ENCODE data around the gene SLFNL1. TPM values are rescaled to one million over a fixed set of nuclear protein-coding genes. Genes with fewer than 3 reads are reported as not detected.

SLFNL1 gene
- total RNA-seq, 3 donors from 2014 or later = 0.16 to 0.66 (median 0.29) TPM

GRCh38 chr1:41046347-41046775 lies 24.8 kb upstream of the SLFNL1 start:
- Histone ChIP-seq H3K27me3 (no peaks in the 10 kb centered on the region), H3K9me3 (no peaks in the 10 kb centered on the region), H3K36me3 (no peaks in the 10 kb centered on the region), H3K4me1 (peaks cover 3 to 25% of the 10 kb centered on the region in 2 donors), H3K27ac (peak overlapping the region; percentile 88 to 95), H3K4me3 (peak overlapping the region in 1 of 3 donors; percentile 27)
- intact Hi-C loops (cut with DNase I; ENCODE audit: low total_unique reads) = no loop called here
- peak; percentile 55 to 69 for DNase-seq (ENCODE audit: low spot score in 2 of 2)
- no peak for TF ChIP-seq POLR2AphosphoS5 (IDR thresholded peaks at IDR 0.05)
- no peak for TF ChIP-seq CTCF (IDR thresholded peaks at IDR 0.05)
- no peak for TF ChIP-seq POLR2A (IDR thresholded peaks at IDR 0.05)

GRCh38 chr1:41045740-41046139 lies 24.2 kb upstream of the SLFNL1 start:
- Histone ChIP-seq H3K36me3 (no peaks in the 10 kb centered on the region), H3K27me3 (no peaks in the 10 kb centered on the region), H3K4me3 (peak overlapping the region in 1 of 3 donors; percentile 21), H3K9me3 (no peaks in the 10 kb centered on the region), H3K27ac (peak overlapping the region; percentile 88 to 95), H3K4me1 (peaks cover 3 to 25% of the 10 kb centered on the region in 2 donors)
- no peak for TF ChIP-seq CTCF (IDR thresholded peaks at IDR 0.05)
- no peak for TF ChIP-seq POLR2AphosphoS5 (IDR thresholded peaks at IDR 0.05)
- no peak for TF ChIP-seq POLR2A (IDR thresholded peaks at IDR 0.05)
- intact Hi-C loops (cut with DNase I; ENCODE audit: low total_unique reads) = no loop called here
- peak; percentile 71 to 90 for DNase-seq (ENCODE audit: low spot score in 2 of 2)

- DNase-seq (ENCODE audit: low spot score in 2 of 2) = no peak
- H3K27ac ChIP-seq = peak overlapping the region; percentile 88 to 95
- no peaks in the 10 kb centered on the region for H3K27me3 ChIP-seq
- peaks cover 3 to 25% of the 10 kb centered on the region in 2 donors for H3K4me1 ChIP-seq
- no peak for TF ChIP-seq POLR2A (IDR thresholded peaks at IDR 0.05)
- no peak overlapping the region for H3K4me3 ChIP-seq
- no peaks in the 10 kb centered on the region for H3K36me3 ChIP-seq
- intact Hi-C loops (cut with DNase I; ENCODE audit: low total_unique reads) = no loop called here
- H3K9me3 ChIP-seq = no peaks in the 10 kb centered on the region
These were observed 22.7 kb upstream of the SLFNL1 start for GRCh38 chr1:41044187-41044586.

- intact Hi-C loops (cut with DNase I; ENCODE audit: low total_unique reads) = no loop called here
- H3K9me3 ChIP-seq = no peaks in the 10 kb centered on the region
- H3K4me3 ChIP-seq = no peak overlapping the region
- no peak overlapping the region for H3K27ac ChIP-seq
- DNase-seq (ENCODE audit: low spot score in 2 of 2) = no peak
- H3K4me1 ChIP-seq = peaks cover 3 to 21% of the 10 kb centered on the region in 2 donors
- TF ChIP-seq CTCF (IDR thresholded peaks at IDR 0.05) = no peak
- TF ChIP-seq POLR2A (IDR thresholded peaks at IDR 0.05) = no peak
- TF ChIP-seq POLR2AphosphoS5 (IDR thresholded peaks at IDR 0.05) = no peak
- no peaks in the 10 kb centered on the region for H3K36me3 ChIP-seq
- no peaks in the 10 kb centered on the region for H3K27me3 ChIP-seq
These were observed 20.2 kb upstream of the SLFNL1 start for GRCh38 chr1:41041614-41042270.

- Histone ChIP-seq H3K4me3 (no peak overlapping the region), H3K9me3 (no peaks in the 10 kb centered on the region), H3K27ac (no peak overlapping the region), H3K27me3 (no peaks in the 10 kb centered on the region), H3K36me3 (no peaks in the 10 kb centered on the region), H3K4me1 (no peaks in the 10 kb centered on the region)
- TF ChIP-seq CTCF (IDR thresholded peaks at IDR 0.05) = no peak
- TF ChIP-seq POLR2A (IDR thresholded peaks at IDR 0.05) = no peak
- no peak for TF ChIP-seq POLR2AphosphoS5 (IDR thresholded peaks at IDR 0.05)
- DNase-seq (ENCODE audit: low spot score in 2 of 2) = no peak
- intact Hi-C loops (cut with DNase I; ENCODE audit: low total_unique reads) = no loop called here
These were observed 16.6 kb upstream of the SLFNL1 start for GRCh38 chr1:41038110-41038509.
